DND-41 (cell line): Measurements from ENCODE around the gene TWF1.

ENCODE experiments used
- CTCF ChIP-seq: IDR thresholded peaks from 2 replicates; pipeline ENCODE4 v1.5.1; 2012; ENCODE audit warnings: borderline replicate concordance, low read length, moderate library complexity, mild to moderate bottlenecking; ENCODE audit not compliant: poor library complexity, severe bottlenecking; ENCODE audit errors: extremely low read depth
- EZH2 ChIP-seq: IDR thresholded peaks from 3 replicates; pipeline ENCODE4 v1.6.1; 2012; ENCODE audit warnings: borderline replicate concordance, low read depth, mild to moderate bottlenecking, moderate library complexity, low read length, inconsistent platforms; ENCODE audit not compliant: severe bottlenecking

GRCh38 chr12:43786899-43787693 is 19.0 kb downstream of the TWF1 start:
- no peak for TF ChIP-seq CTCF
- TF ChIP-seq EZH2 = no peak
